Neural progenitor cell (in vitro differentiated cells): Measurements from ENCODE around the gene BCAP31.

Experiments
- EZH2 ChIP-seq: fragments of 200-600 bp; sonication (generic); IDR thresholded peaks from 2 replicates; pipeline ENCODE4 v1.6.1; 2017; ENCODE audit warnings: antibody characterized with exemption, mild to moderate bottlenecking, moderate library complexity
- EZH2phosphoT487 ChIP-seq: fragments of 200-600 bp; sonication (generic); IDR thresholded peaks from 2 replicates; pipeline ENCODE4 v1.6.1; 2017; ENCODE audit warnings: antibody characterized with exemption
- TF ChIP-seq, protein P1 (sequence below): fragments of 200-600 bp; sonication (generic); IDR thresholded peaks from 2 replicates; pipeline ENCODE4 v1.5.1; 2017; ENCODE audit warnings: antibody characterized with exemption, mild to moderate bottlenecking

DNA sequence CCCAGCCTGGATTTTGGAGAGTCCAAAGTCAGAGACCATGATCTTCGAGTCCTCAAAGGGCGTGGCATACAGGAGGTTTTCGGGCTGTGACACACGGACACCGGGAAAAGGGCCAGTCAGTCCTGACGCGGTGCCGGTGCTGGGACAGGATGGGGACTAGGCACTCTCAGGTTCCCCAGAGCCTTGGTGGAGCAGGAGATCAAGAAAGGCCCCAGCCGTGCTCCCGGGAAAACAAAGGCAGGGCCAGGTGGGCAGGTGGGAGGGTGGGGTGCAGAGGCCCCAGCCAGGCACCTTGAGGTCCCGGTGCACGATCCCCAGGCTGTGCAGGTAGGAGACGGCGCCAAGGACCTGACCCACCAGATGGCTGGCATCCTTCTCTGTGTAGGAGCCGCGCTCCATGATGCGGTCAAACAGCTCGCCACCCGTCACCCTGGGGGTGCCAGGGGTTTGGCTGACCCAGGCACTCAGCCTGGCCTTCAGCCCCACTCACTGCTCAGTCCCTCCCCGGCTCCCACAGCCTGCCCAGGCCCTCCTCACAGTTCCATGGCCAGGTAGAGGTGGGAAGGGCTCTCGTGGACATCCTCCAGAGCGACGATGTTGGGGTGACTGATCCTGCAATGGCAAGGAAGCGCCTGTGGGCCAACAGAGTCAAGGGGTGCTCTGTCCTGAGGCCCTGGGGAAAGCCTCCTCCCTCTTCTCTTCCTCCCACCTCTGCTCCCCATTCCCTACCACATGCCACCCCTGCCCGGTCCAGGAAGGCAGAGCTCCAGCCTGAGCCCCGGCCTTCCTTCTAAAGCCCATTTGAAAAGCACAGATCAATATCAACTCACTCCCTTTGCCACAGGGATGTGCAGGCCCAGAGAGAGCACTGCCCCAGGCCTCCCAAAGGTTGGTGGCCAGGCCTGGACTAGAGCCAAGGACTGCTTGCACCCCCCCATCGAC, 52.3 kb downstream of the BCAP31 start:
- TF ChIP-seq EZH2phosphoT487 = no peak
- no peak for TF ChIP-seq EZH2
- TF ChIP-seq, protein P1, sequence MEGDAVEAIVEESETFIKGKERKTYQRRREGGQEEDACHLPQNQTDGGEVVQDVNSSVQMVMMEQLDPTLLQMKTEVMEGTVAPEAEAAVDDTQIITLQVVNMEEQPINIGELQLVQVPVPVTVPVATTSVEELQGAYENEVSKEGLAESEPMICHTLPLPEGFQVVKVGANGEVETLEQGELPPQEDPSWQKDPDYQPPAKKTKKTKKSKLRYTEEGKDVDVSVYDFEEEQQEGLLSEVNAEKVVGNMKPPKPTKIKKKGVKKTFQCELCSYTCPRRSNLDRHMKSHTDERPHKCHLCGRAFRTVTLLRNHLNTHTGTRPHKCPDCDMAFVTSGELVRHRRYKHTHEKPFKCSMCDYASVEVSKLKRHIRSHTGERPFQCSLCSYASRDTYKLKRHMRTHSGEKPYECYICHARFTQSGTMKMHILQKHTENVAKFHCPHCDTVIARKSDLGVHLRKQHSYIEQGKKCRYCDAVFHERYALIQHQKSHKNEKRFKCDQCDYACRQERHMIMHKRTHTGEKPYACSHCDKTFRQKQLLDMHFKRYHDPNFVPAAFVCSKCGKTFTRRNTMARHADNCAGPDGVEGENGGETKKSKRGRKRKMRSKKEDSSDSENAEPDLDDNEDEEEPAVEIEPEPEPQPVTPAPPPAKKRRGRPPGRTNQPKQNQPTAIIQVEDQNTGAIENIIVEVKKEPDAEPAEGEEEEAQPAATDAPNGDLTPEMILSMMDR = no peak
